K562 (cell line): ENCODE results near the gene NRCAM. TPM values are rescaled to one million over a fixed set of nuclear protein-coding genes. Genes with fewer than 3 reads are reported as not detected.

Experiments used
- ATAC-seq: fragments of 200-7000 bp; cut with Tn5 transposase; 3 replicates; pipeline ENCODE4 v1.9.1; 2020; ENCODE audit warnings: moderate library complexity
- BruUV-seq: library from RNA; stranded (reverse); fragments of 400-500 nt; replicated peaks from 2 replicates; lab custom pipeline; 2021; lab: Mats Ljungman, UMichigan
- CTCF ChIA-PET: fragments of 300-600 bp; formaldehyde crosslinking; extraction: SDS; loops from one replicate; lab custom pipeline; 2021; ENCODE audit warnings: low intra/inter-chr PET ratio; lab: Yijun Ruan, JAX
- POLR2A ChIA-PET: fragments of 300-600, 350-650 bp; sonication (Branson Sonifier 250); formaldehyde crosslinking; extraction: SDS; loops from one replicate; lab custom pipeline; 2021; ENCODE audit warnings: antibody characterized with exemption, inconsistent platforms; lab: Yijun Ruan, JAX
- DNase-seq, 4 experiments: peaks; one replicate each; pipeline versions ENCODE4 v3.0.0 to v3.0.0-alpha.2; 2011 to 2018; ENCODE audit warnings: low spot score in 3 of 4, mixed read lengths in 3 of 4; ENCODE audit errors: extremely low read depth in 1 of 4
- FAIRE-seq: peaks from 2 replicates; lab custom pipeline; 2011; peaks lifted over from hg19 to GRCh38; lab: Jason Lieb, UNC
- H2AFZ ChIP-seq: 2 replicates; pipeline ENCODE4 v1.6.0; 2011; ENCODE audit warnings: low read depth, low read length, control low read depth, inconsistent platforms
- H3K27ac ChIP-seq: fragments of 200-600 bp; 3 replicates; pipeline ENCODE4 v1.8.0; 2011; ENCODE audit warnings: low read depth, mild to moderate bottlenecking, control low read depth, inconsistent platforms, low read length, moderate library complexity, mixed read lengths; ENCODE audit errors: extremely low read depth
- H3K27me3 ChIP-seq, 2 experiments: fragments of 300-600 bp in 1 of 2; 2 replicates in 1 of 2; 3 replicates in 1 of 2; pipeline versions ENCODE4 v1.6.0 to v1.8.0; 2011; ENCODE audit warnings: inconsistent platforms in 2 of 2, low read length in 2 of 2, mild to moderate bottlenecking in 1 of 2, mixed read lengths in 1 of 2, moderate library complexity in 1 of 2; ENCODE audit not compliant: control insufficient read depth in 2 of 2, insufficient read depth in 2 of 2
- H3K36me3 ChIP-seq: fragments of 300-600 bp; 3 replicates; pipeline ENCODE4 v1.8.0; 2011; ENCODE audit warnings: mild to moderate bottlenecking, low read length, inconsistent platforms; ENCODE audit not compliant: control insufficient read depth, insufficient read depth
- H3K4me1 ChIP-seq, 2 experiments: fragments of 200-600 bp in 1 of 2; replicated peaks in 1 of 2; 2 replicates in 1 of 2; 3 replicates in 1 of 2; pipeline versions ENCODE4 v1.5.1 to v1.8.0; 2011; ENCODE audit warnings: inconsistent platforms in 2 of 2, low read length in 2 of 2, mild to moderate bottlenecking in 1 of 2, mixed read lengths in 1 of 2, moderate library complexity in 1 of 2; ENCODE audit not compliant: control insufficient read depth in 2 of 2, insufficient read depth in 2 of 2
- H3K4me2 ChIP-seq: 2 replicates; pipeline ENCODE4 v1.6.1; 2011; ENCODE audit warnings: low read length, control low read depth, inconsistent platforms, mixed read lengths; ENCODE audit not compliant: insufficient read depth
- H3K4me3 ChIP-seq: fragments of 200-600 bp; sonication (generic), shearing (Covaris generic); 2 replicates; pipeline ENCODE4 v1.5.1; 2016; ENCODE audit warnings: control low read depth, inconsistent platforms
- H3K79me2 ChIP-seq: fragments of 200-600 bp; 3 replicates; pipeline ENCODE4 v1.8.0; 2011; ENCODE audit warnings: low read length, inconsistent platforms; ENCODE audit not compliant: control insufficient read depth, insufficient read depth
- H3K9ac ChIP-seq, 2 experiments: 2 replicates each; pipeline versions ENCODE4 v1.6.0 to v1.6.1; 2011; ENCODE audit warnings: low read depth in 2 of 2, low read length in 2 of 2, control low read depth in 1 of 2, inconsistent platforms in 1 of 2, mild to moderate bottlenecking in 1 of 2, mixed read lengths in 1 of 2; ENCODE audit not compliant: insufficient read depth in 1 of 2
- H3K9me1 ChIP-seq: one replicate; pipeline ENCODE4 v1.6.0; 2011; ENCODE audit warnings: inconsistent platforms, mild to moderate bottlenecking, low read length, moderate library complexity; ENCODE audit not compliant: control insufficient read depth, insufficient read depth
- H3K9me3 ChIP-seq: replicated peaks from 2 replicates; pipeline ENCODE4 v1.5.1; 2011; ENCODE audit warnings: low read depth, low read length, inconsistent platforms; ENCODE audit not compliant: control insufficient read depth, insufficient read depth
- H4K20me1 ChIP-seq: replicated peaks from 2 replicates; pipeline ENCODE4 v1.6.1; 2011; ENCODE audit warnings: low read length, inconsistent platforms, mixed read lengths; ENCODE audit not compliant: control insufficient read depth, insufficient read depth
- WGBS: fragments of 100-300 bp; shearing (Covaris generic); methylation state at CpG from one replicate; pipeline ENCODE4 v1.1.6; 2016; ENCODE audit warnings: low coverage, mixed read lengths; ENCODE audit not compliant: insufficient coverage; ENCODE audit errors: missing lambda C conversion rate; 5-methylcytosine and 5-hydroxymethylcytosine counted together
- in situ Hi-C: fragments of 300-500 bp; cut with MboI; formaldehyde crosslinking; loops from 4 replicates; pipeline ENCODE4 v1.15.0; 2018; ENCODE audit warnings: inconsistent platforms, mixed read lengths
- intact Hi-C: fragments of 100-400 bp; cut with micrococcal nuclease; formaldehyde crosslinking; loops from 2 replicates; pipeline ENCODE4 v1.14.2; 2022
- polyA plus RNA-seq, 8 experiments: library from polyadenylated mRNA; depleted of rRNA in 4 of 8; stranded (reverse) in 5 of 8; unstranded in 3 of 8; fragments of >200 nt; fragmentation: Nextera tagmentation in 2 of 8; fragmentation: Illumina TruSeq in 1 of 8; extraction: Ambion mirVana in 2 of 8; extraction: Trizol in 1 of 8; gene quantifications; 2 replicates each; pipeline versions ENCODE4 v1.2.1 to v1.2.3, GENCODE V29; 2011 to 2014; ENCODE audit warnings: inconsistent platforms in 1 of 8, missing spikeins in 1 of 8
- total RNA-seq, 7 experiments: library from RNA; depleted of rRNA in 6 of 7; stranded (reverse); fragments of >200 nt in 6 of 7; fragmentation: Illumina TruSeq in 2 of 7; extraction: Trizol in 2 of 7; gene quantifications; 2 replicates each; pipeline versions ENCODE4 v1.2.1 to v1.2.3, GENCODE V29; 2011 to 2021; ENCODE audit warnings: low replicate concordance in 1 of 7
- TF ChIP-seq, protein P1 (sequence below): fragments of 250-450 bp; sonication (Bioruptor Pico); IDR thresholded peaks from 2 replicates; pipeline ENCODE4 v1.5.0; 2021; ENCODE audit warnings: mild to moderate bottlenecking, moderate library complexity

Gene NRCAM
- total and polyA plus RNA-seq, 9 of the 15 experiments (the other 6 are each of a cell fraction or from before 2014, with no cell fraction given): 0.03 to 0.54 (median 0.12) TPM; not detected in 1

DNA sequence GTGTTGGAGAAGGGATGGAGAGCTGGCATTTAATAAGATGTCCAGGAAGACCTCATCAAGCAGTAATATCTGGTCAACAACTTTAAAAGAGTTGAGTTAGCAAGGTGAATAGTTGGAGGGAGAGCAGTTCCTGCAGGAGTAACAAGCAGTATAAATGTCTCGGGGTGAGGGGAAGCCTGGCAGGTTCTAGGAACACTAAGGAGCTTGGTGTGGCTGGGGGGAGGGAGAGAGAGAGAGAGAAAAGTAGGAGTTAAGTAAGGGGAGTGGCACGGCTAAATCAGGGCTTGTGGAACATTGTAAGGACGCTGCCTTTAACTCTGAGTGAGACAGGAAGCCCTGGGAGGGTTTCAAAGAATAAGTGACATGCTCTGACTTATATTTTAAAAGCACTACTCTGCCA lies 304.0 kb downstream of the NRCAM start:
- H3K27ac ChIP-seq: no peak overlapping the region
- no peaks in the 10 kb centered on the region for H3K9me3 ChIP-seq
- H3K79me2 ChIP-seq: no peaks in the 10 kb centered on the region
- no peak overlapping the region for H3K9ac ChIP-seq
- H3K4me3 ChIP-seq: no peak overlapping the region
- in situ Hi-C loops (no loop called here), intact Hi-C loops (no loop called here)
- CTCF ChIA-PET: no interaction called here
- no peak for FAIRE-seq
- H2AFZ ChIP-seq: no peak overlapping the region
- no peaks in the 10 kb centered on the region for H3K4me1 ChIP-seq
- TF ChIP-seq, protein P1, sequence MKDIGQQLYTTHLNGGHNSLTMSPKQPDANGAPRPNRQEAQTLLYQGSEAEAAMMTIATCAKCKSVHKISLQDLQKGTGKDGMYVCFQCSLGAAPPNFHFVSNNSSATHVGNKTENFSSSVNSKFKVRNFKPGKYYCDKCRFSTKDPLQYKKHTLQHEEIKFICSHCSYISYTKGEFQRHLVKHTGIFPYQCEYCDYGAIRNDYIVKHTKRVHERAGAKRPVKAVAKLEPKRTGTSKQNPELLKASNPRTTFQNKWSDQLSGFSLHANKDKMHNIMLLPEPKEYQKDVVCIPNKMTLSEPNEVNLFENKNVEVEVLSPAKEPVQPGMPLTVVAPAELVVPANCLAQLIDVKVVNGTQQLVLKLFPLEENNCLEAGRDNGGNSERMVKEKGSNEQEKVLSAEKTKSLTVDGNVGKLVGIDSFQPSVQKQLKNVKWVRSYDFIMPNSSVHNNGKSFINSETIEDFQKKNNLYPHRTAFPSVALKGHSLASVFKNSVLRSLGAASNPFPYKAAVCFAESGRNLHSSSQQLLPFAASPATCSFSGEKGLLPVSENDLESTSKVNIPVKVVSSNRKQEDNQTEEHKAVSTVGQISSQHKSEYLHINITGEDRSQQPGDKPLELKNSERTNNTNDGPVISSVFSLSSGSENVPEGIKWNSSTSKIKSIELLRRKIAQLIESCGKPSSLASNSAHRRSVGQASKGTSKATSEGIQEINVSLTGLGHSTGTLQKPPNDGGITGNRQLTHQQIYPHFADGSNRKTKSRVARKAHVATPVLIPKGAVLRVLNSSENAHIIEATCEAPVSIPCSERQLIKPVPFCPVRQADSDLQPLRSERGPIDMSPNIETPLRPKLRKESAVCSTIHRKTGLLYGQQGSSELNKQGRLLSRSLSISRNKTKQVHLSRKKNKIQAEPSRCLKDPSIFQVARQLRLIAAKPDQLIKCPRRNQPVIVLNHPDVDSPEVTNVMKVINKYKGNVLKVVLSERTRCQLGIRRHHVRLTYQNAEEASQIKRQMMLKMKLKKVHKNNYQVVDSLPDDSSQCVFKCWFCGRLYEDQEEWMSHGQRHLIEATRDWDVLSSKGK (CRISPR knock-in tag): no peak
- 3% methylated on average over 3 of the region's 3 CpGs for WGBS
- H4K20me1 ChIP-seq: no peaks in the 10 kb centered on the region
- no peak overlapping the region for H3K4me2 ChIP-seq
- no peak for DNase-seq
- POLR2A ChIA-PET: no interaction called here
- ATAC-seq: no peak
- no TSS peak for BruUV-seq
- no peaks in the 10 kb centered on the region for H3K36me3 ChIP-seq
- no peaks in the 10 kb centered on the region for H3K9me1 ChIP-seq
- peaks cover 0 to 6% of the 10 kb centered on the region in 2 experiments; a peak in 2 of 5 replicates for H3K27me3 ChIP-seq
